ENCODE measurements around the gene DCAF8. TPM values are rescaled to one million over a fixed set of nuclear protein-coding genes. Genes with fewer than 3 reads are reported as not detected.

Gene DCAF8
- total and polyA plus RNA-seq, 2 of the 4 experiments (the other 2 are of a cell fraction): 83.3 to 83.8 TPM

- no peaks in the 10 kb centered on the region for H3K27me3 ChIP-seq (ENCODE audit: control insufficient read depth, insufficient read depth, low read length)
- H3K4me3 ChIP-seq (ENCODE audit: insufficient read depth, low read depth, low read length): no peak overlapping the region
- H4K20me1 ChIP-seq (ENCODE audit: insufficient read depth, low read length): peaks cover 25% of the 10 kb centered on the region; the same call in 1 of the 2 replicates
- peaks cover 79% of the 10 kb centered on the region for H3K36me3 ChIP-seq (ENCODE audit: control insufficient read depth, insufficient read depth, low read length)
- no peak overlapping the region for H3K18ac ChIP-seq (ENCODE audit: low read depth, low read length)
- H4K8ac ChIP-seq (ENCODE audit: low read depth in 2 of 2, low read length in 2 of 2): no peak overlapping the region
- H3K23ac ChIP-seq (ENCODE audit: low read depth, low read length): no peak overlapping the region
- no peak overlapping the region for H2BK120ac ChIP-seq (ENCODE audit: low read depth, low read length)
- no peaks in the 10 kb centered on the region; the same call in 1 of the 2 replicates for H3K9me1 ChIP-seq (ENCODE audit: insufficient read depth, low read length)
- H4K5ac ChIP-seq (ENCODE audit: low read depth, low read length): no peak overlapping the region
- H3K4me1 ChIP-seq (ENCODE audit: control insufficient read depth, insufficient read depth, low read length): no peaks in the 10 kb centered on the region
- H4K91ac ChIP-seq (ENCODE audit: insufficient read depth, low read depth, low read length): no peak overlapping the region
- no peak overlapping the region for H2AK5ac ChIP-seq (ENCODE audit: low read depth, low read length)
- no peak overlapping the region for H3K4ac ChIP-seq (ENCODE audit: low read depth, low read length)
- ChIA-PET POLR2A (ENCODE audit: unreplicated experiment) (no interaction called here), CTCF (no interaction called here)
- ATAC-seq (ENCODE audit: low read depth) (no peak), DNase-seq (no peak)
- H2BK5ac ChIP-seq (ENCODE audit: low read depth, low read length, poor library complexity, severe bottlenecking): no peak overlapping the region
- H2BK20ac ChIP-seq (ENCODE audit: low read depth, low read length): no peak overlapping the region
- no peak overlapping the region for H2BK15ac ChIP-seq (ENCODE audit: low read depth, low read length)
- H3K9me3 ChIP-seq (ENCODE audit: control insufficient read depth, insufficient read depth, low read length): no peaks in the 10 kb centered on the region
- no peak overlapping the region for H3K14ac ChIP-seq (replicated peaks; ENCODE audit: low read depth, low read length)
- intact Hi-C loops (cut with micrococcal nuclease): loop anchor here (5.0 kb wide), 2 partner anchors 36 to 69 kb away; no protein-coding TSS in a partner anchor
- no CpG with 5 or more reads among the region's 1 CpG for WGBS, 2 experiments (ENCODE audit: extremely low coverage in 2 of 2, insufficient read length in 1 of 2)
- peaks cover 33 to 34% of the 10 kb centered on the region in 2 experiments for H3K79me1 ChIP-seq (ENCODE audit: low read depth in 1 of 2, low read length in 2 of 2)
- no peak overlapping the region for H3K9ac ChIP-seq (ENCODE audit: low read depth, low read length)
- in situ Hi-C loops (cut with MboI; ENCODE audit: low sequenced_read_pairs): loop anchor here (5.0 kb wide), 1 partner anchor 36 kb away; no protein-coding TSS in a partner anchor
- H3K4me2 ChIP-seq (ENCODE audit: low read depth, low read length): no peak overlapping the region
- no TSS peak for BruUV-seq (replicated peaks)
- TF ChIP-seq POLR2A (IDR thresholded peaks at IDR 0.05; ENCODE audit: low read depth, low read length) (no peak), ELK1 (IDR thresholded peaks at IDR 0.05; ENCODE audit: borderline replicate concordance, low read depth, low read length) (no peak), CEBPB (IDR thresholded peaks at IDR 0.05; ENCODE audit: low read depth, low read length) (no peak), BHLHE40 (IDR thresholded peaks at IDR 0.05; ENCODE audit: low read depth, low read length) (no peak), USF2 (IDR thresholded peaks at IDR 0.05; ENCODE audit: low read depth, low read length) (no peak), FOS (IDR thresholded peaks at IDR 0.05; ENCODE audit: low read depth, low read length) (no peak), MXI1 (IDR thresholded peaks at IDR 0.05; ENCODE audit: borderline replicate concordance, low read depth, low read length) (no peak), SMC3 (IDR thresholded peaks at IDR 0.05; ENCODE audit: low read depth, low read length) (no peak), CTCF (conservative IDR thresholded peaks at IDR 0.05; ENCODE audit: low read depth, low read length) (no peak), CHD1 (IDR thresholded peaks at IDR 0.05; ENCODE audit: low read depth, low read length) (no peak), NFE2L2 (IDR thresholded peaks at IDR 0.05; ENCODE audit: low read depth, low read length) (no peak), RCOR1 (IDR thresholded peaks at IDR 0.05; ENCODE audit: insufficient replicate concordance, low read length) (no peak)
- dilution Hi-C loops (cut with HindIII; ENCODE audit: low sequenced_read_pairs, unreplicated experiment): no loop called here
- no peak overlapping the region for H2AK9ac ChIP-seq (replicated peaks; ENCODE audit: low read depth, low read length, poor library complexity)
- H3K27ac ChIP-seq (ENCODE audit: insufficient read depth, low read length): no peak overlapping the region
- no peak overlapping the region for H2AFZ ChIP-seq (replicated peaks; ENCODE audit: low read length, poor library complexity)
- no peak overlapping the region for H3K56ac ChIP-seq (ENCODE audit: extremely low read depth, insufficient read depth, low read length)
Measured at GRCh38 chr1:160296036-160296435, 33.7 kb upstream of the DCAF8 start.

All from IMR-90 (cell line).